A549 (cell line): ENCODE results near the gene DCTN3. TPM values are rescaled to one million over a fixed set of nuclear protein-coding genes. Genes with fewer than 3 reads are reported as not detected.

Experiments used
- ATAC-seq, 2 experiments: fragments of 200-7000 bp in 1 of 2; fragments of >200 bp in 1 of 2; cut with Nextera tagmentation in 1 of 2; cut with Tn5 transposase in 1 of 2; 3 replicates each; pipeline versions ENCODE4 v1.8.0 to v1.9.1; 2018 to 2020; ENCODE audit warnings: mild to moderate bottlenecking in 1 of 2, moderate library complexity in 1 of 2
- CTCF ChIA-PET: fragments of 300-600 bp; sonication (Branson Sonifier 250); formaldehyde crosslinking; extraction: SDS; loops from one replicate; lab custom pipeline; 2021; ENCODE audit warnings: antibody characterized with exemption, inconsistent platforms; lab: Yijun Ruan, JAX
- POLR2A ChIA-PET: fragments of 350-600 bp; formaldehyde crosslinking; extraction: SDS; loops from one replicate; lab custom pipeline; 2021; ENCODE audit warnings: antibody characterized with exemption, inconsistent platforms; lab: Yijun Ruan, JAX
- DNase-seq, 2 experiments: peaks; one replicate each; pipeline versions ENCODE4 v3.0.0 to v3.0.0-alpha.2; 2011 to 2016; ENCODE audit warnings: low read depth in 1 of 2, low spot score in 1 of 2
- FAIRE-seq: peaks from 2 replicates; lab custom pipeline; 2011; peaks lifted over from hg19 to GRCh38; lab: Jason Lieb, UNC
- H3K27ac ChIP-seq, 2 experiments: fragments of >200 bp; sonication (Bioruptor Twin); formaldehyde crosslinking; 3 replicates each; pipeline ENCODE4 v1.5.1; 2016 to 2017
- H3K4me1 ChIP-seq: fragments of >200 bp; sonication (Bioruptor Twin); formaldehyde crosslinking; 3 replicates; pipeline ENCODE4 v1.6.1; 2016
- H3K4me2 ChIP-seq: fragments of >200 bp; sonication (Bioruptor Twin); formaldehyde crosslinking; 3 replicates; pipeline ENCODE4 v1.6.1; 2016
- H3K4me3 ChIP-seq: fragments of >200 bp; sonication (Bioruptor Twin); formaldehyde crosslinking; 3 replicates; pipeline ENCODE4 v1.5.1; 2016
- H3K9me3 ChIP-seq: fragments of >200 bp; sonication (Bioruptor Twin); formaldehyde crosslinking; 3 replicates; pipeline ENCODE4 v1.6.1; 2016
- ATOH8 ChIP-seq: fragments of 250-450 bp; sonication (Bioruptor Pico); IDR thresholded peaks from 2 replicates; pipeline ENCODE4 v1.5.0; 2020; ENCODE audit warnings: low read depth, mild to moderate bottlenecking, moderate library complexity
- BHLHE40 ChIP-seq: IDR thresholded peaks from 2 replicates; pipeline ENCODE4 v1.6.1; 2012; ENCODE audit warnings: low read depth, low read length, inconsistent platforms
- CBX8 ChIP-seq: fragments of 200-600 bp; sonication (generic); IDR thresholded peaks from 2 replicates; pipeline ENCODE4 v1.6.1; 2016
- CHD2 ChIP-seq: fragments of 150-350 bp; IDR thresholded peaks from 2 replicates; pipeline ENCODE4 v1.6.1; 2014; ENCODE audit warnings: low read length; ENCODE audit not compliant: partially characterized antibody
- E2F6 ChIP-seq: IDR thresholded peaks from 2 replicates; pipeline ENCODE4 v1.6.1; 2012; ENCODE audit warnings: low read depth, borderline replicate concordance
- EP300 ChIP-seq, 2 experiments: fragments of >200 bp; sonication (Bioruptor Twin); formaldehyde crosslinking; IDR thresholded peaks; 2 replicates in 1 of 2; 3 replicates in 1 of 2; pipeline ENCODE4 v1.6.1; 2016 to 2017
- ESRRA ChIP-seq: fragments of 150-350 bp; IDR thresholded peaks from 2 replicates; pipeline ENCODE4 v1.6.1; 2014; ENCODE audit warnings: mild to moderate bottlenecking, low read length, borderline replicate concordance
- FOSB ChIP-seq: fragments of 250-450 bp; sonication (Bioruptor Pico); IDR thresholded peaks from 2 replicates; pipeline ENCODE4 v1.5.0; 2020; ENCODE audit warnings: mild to moderate bottlenecking, moderate library complexity
- FOXS1 ChIP-seq: fragments of 250-450 bp; sonication (Bioruptor Pico); IDR thresholded peaks from 2 replicates; pipeline ENCODE4 v1.5.0; 2020; ENCODE audit warnings: mild to moderate bottlenecking, moderate library complexity
- HES2 ChIP-seq: fragments of >200 bp; sonication (Bioruptor Twin); formaldehyde crosslinking; IDR thresholded peaks from 2 replicates; pipeline ENCODE4 v1.6.1; 2016
- HEYL ChIP-seq: fragments of 250-450 bp; sonication (Bioruptor Pico); IDR thresholded peaks from 2 replicates; pipeline ENCODE4 v1.8.0; 2021; ENCODE audit warnings: mild to moderate bottlenecking, moderate library complexity
- HOXB13 ChIP-seq: fragments of 250-450 bp; sonication (Bioruptor Pico); IDR thresholded peaks from 2 replicates; pipeline ENCODE4 v1.5.0; 2020; ENCODE audit warnings: low read depth, mild to moderate bottlenecking, moderate library complexity
- HOXB5 ChIP-seq: fragments of 250-450 bp; sonication (Bioruptor Pico); IDR thresholded peaks from 2 replicates; pipeline ENCODE4 v1.5.0; 2020; ENCODE audit warnings: mild to moderate bottlenecking, moderate library complexity
- JUN ChIP-seq, 2 experiments: fragments of >200 bp; sonication (Bioruptor Twin); formaldehyde crosslinking; IDR thresholded peaks; 2 replicates in 1 of 2; 3 replicates in 1 of 2; pipeline ENCODE4 v1.6.1; 2016 to 2017
- JUNB ChIP-seq: fragments of >200 bp; sonication (Bioruptor Twin); formaldehyde crosslinking; IDR thresholded peaks from 2 replicates; pipeline ENCODE4 v1.6.1; 2016
- MAFK ChIP-seq: fragments of 450-650 bp; IDR thresholded peaks from 2 replicates; pipeline ENCODE4 v1.6.1; 2014; ENCODE audit not compliant: partially characterized antibody
- MAX ChIP-seq: IDR thresholded peaks from 2 replicates; pipeline ENCODE4 v1.6.1; 2012
- NFE2L2 ChIP-seq: fragments of 150-350 bp; conservative IDR thresholded peaks from 2 replicates; pipeline ENCODE4 v1.6.1; 2014; ENCODE audit warnings: low read length
- NPAS2 ChIP-seq: fragments of 250-450 bp; sonication (Bioruptor Pico); IDR thresholded peaks from 2 replicates; pipeline ENCODE4 v1.8.0; 2022; ENCODE audit warnings: mild to moderate bottlenecking, moderate library complexity, borderline replicate concordance
- PHF8 ChIP-seq: fragments of 200-600 bp; sonication (generic); IDR thresholded peaks from 2 replicates; pipeline ENCODE4 v1.6.1; 2016; ENCODE audit warnings: low read depth, mild to moderate bottlenecking, antibody characterized with exemption, moderate library complexity, borderline replicate concordance
- POLR2A ChIP-seq: IDR thresholded peaks from 2 replicates; pipeline ENCODE4 v1.6.1; 2012; ENCODE audit warnings: mild to moderate bottlenecking, low read length
- POLR2AphosphoS2 ChIP-seq: conservative IDR thresholded peaks from 2 replicates; pipeline ENCODE4 v1.6.1; 2012; ENCODE audit warnings: low read length, improper control_type of control experiment, inconsistent platforms
- RAD21 ChIP-seq, 2 experiments: fragments of >200 bp in 1 of 2; sonication (Bioruptor Twin) in 1 of 2; formaldehyde crosslinking in 1 of 2; IDR thresholded peaks in 1 of 2; conservative IDR thresholded peaks in 1 of 2; 2 replicates in 1 of 2; 3 replicates in 1 of 2; pipeline ENCODE4 v1.6.1; 2012 to 2018; ENCODE audit warnings: inconsistent platforms in 1 of 2
- SMC3 ChIP-seq: fragments of >200 bp; sonication (Bioruptor Twin); formaldehyde crosslinking; IDR thresholded peaks from 3 replicates; pipeline ENCODE4 v1.6.1; 2018; ENCODE audit warnings: inconsistent platforms
- SREBF2 ChIP-seq: fragments of 450-650 bp; IDR thresholded peaks from 2 replicates; pipeline ENCODE4 v1.6.1; 2014; ENCODE audit warnings: mild to moderate bottlenecking, moderate library complexity
- TP53 ChIP-seq: fragments of 250-450 bp; sonication (Bioruptor Pico); IDR thresholded peaks from 2 replicates; pipeline ENCODE4 v1.5.0; 2021; ENCODE audit warnings: mild to moderate bottlenecking, moderate library complexity
- USF2 ChIP-seq: fragments of 450-650 bp; IDR thresholded peaks from 2 replicates; pipeline ENCODE4 v1.6.1; 2014; ENCODE audit warnings: antibody characterized with exemption
- ZNF302 ChIP-seq: fragments of 250-450 bp; sonication (Bioruptor Pico); IDR thresholded peaks from 2 replicates; pipeline ENCODE4 v1.9.0; 2021; ENCODE audit warnings: inconsistent platforms, mild to moderate bottlenecking, moderate library complexity
- WGBS: methylation state at CpG from one replicate; pipeline ENCODE4 v1.1.6; 2017; ENCODE audit errors: missing lambda C conversion rate; 5-methylcytosine and 5-hydroxymethylcytosine counted together
- polyA plus RNA-seq, 4 experiments: library from polyadenylated mRNA; depleted of rRNA in 3 of 4; stranded (reverse); fragments of >200 nt; fragmentation: RNase III in 1 of 4; extraction: RNeasy Plus Mini Kit Qiagen cat#74134 plus additional on column Dnase treatment in 1 of 4; gene quantifications; 2 replicates in 3 of 4; 3 replicates in 1 of 4; pipeline ENCODE4 v1.2.3, GENCODE V29; 2011 to 2017

DCTN3 gene
- polyA plus RNA-seq, 2 of the 4 experiments (the other 2 are of a cell fraction) = 74.3 to 92.9 TPM

- ChIA-PET CTCF (interaction anchor here (0.9 to 17.1 kb wide), 7 partner anchors 8 to 197 kb away, joined by 3 to 168 read pairs (median 6); no protein-coding TSS in a partner anchor), POLR2A (no interaction called here)
- TF ChIP-seq HOXB5 = no peak
- no peak for TF ChIP-seq FOXS1 (CRISPR knock-in tag)
- no peak for TF ChIP-seq HEYL (CRISPR knock-in tag)
- TF ChIP-seq NFE2L2 = no peak
- TF ChIP-seq BHLHE40 = no peak
- no peak for TF ChIP-seq ATOH8 (CRISPR knock-in tag)
- TF ChIP-seq MAFK = no peak
- TF ChIP-seq HOXB13 = no peak
- no peak for TF ChIP-seq POLR2AphosphoS2
- TF ChIP-seq CBX8 = no peak
- TF ChIP-seq SREBF2 = no peak
- no peak for TF ChIP-seq HES2
- no peak for TF ChIP-seq EP300 (IDR thresholded peaks at IDR 0.05)
- no peak for TF ChIP-seq NPAS2 (CRISPR knock-in tag)
- Histone ChIP-seq H3K4me2 (no peak overlapping the region), H3K4me1 (peaks cover 20% of the 10 kb centered on the region), H3K9me3 (no peaks in the 10 kb centered on the region), H3K4me3 (no peak overlapping the region), H3K27ac (no peak overlapping the region)
- DNase-seq (no peak), FAIRE-seq (no peak), ATAC-seq (no peak)
- 72% methylated on average over 8 of the region's 8 CpGs for WGBS
Measured at GRCh38 chr9:34575241-34575640, 45.1 kb downstream of the DCTN3 start.

GRCh38 chr9:34574571-34574970 lies 45.7 kb downstream of the DCTN3 start:
- FAIRE-seq (no peak), DNase-seq (no peak), ATAC-seq (no peak)
- TF ChIP-seq POLR2A (no peak), CHD2 (no peak), ZNF302 (CRISPR knock-in tag) (no peak), ESRRA (no peak), PHF8 (no peak), HEYL (CRISPR knock-in tag) (no peak)
- no peaks in the 10 kb centered on the region for H3K9me3 ChIP-seq
- ChIA-PET CTCF (interaction anchor here (1.4 to 17.1 kb wide), 5 partner anchors 11 to 171 kb away, joined by 5 to 168 read pairs (median 22); no protein-coding TSS in a partner anchor), POLR2A (no interaction called here)
- no peak overlapping the region for H3K27ac ChIP-seq
- WGBS = 88% methylated on average over 12 of the region's 12 CpGs
- H3K4me3 ChIP-seq = no peak overlapping the region
- peaks cover 20% of the 10 kb centered on the region for H3K4me1 ChIP-seq
- H3K4me2 ChIP-seq = no peak overlapping the region

- peaks cover 20% of the 10 kb centered on the region for H3K4me1 ChIP-seq
- 87% methylated on average over 14 of the region's 17 CpGs for WGBS
- ChIA-PET CTCF (interaction anchor here (1.4 to 17.1 kb wide), 4 partner anchors 18 to 170 kb away, joined by 5 to 168 read pairs (median 74); no protein-coding TSS in a partner anchor), POLR2A (no interaction called here)
- 0 out of 6 replicates have a peak overlapping the region, but pooled peaks of 1 of the 2 experiments have one; percentile 20 for H3K27ac ChIP-seq
- FAIRE-seq (no peak), DNase-seq (no peak), ATAC-seq (no peak)
- H3K9me3 ChIP-seq = no peaks in the 10 kb centered on the region
- no peak overlapping the region for H3K4me3 ChIP-seq
- TF ChIP-seq FOSB (CRISPR knock-in tag) (no peak), TP53 (no peak), JUNB (no peak), SREBF2 (no peak), RAD21 (conservative IDR thresholded peaks at IDR 0.05 in 1 of 2, IDR thresholded peaks at IDR 0.05 in 1 of 2) (no peak), USF2 (no peak), MAX (no peak), POLR2A (no peak), JUN (IDR thresholded peaks at IDR 0.05) (no peak), E2F6 (no peak), SMC3 (no peak)
- no peak overlapping the region for H3K4me2 ChIP-seq
Measured at GRCh38 chr9:34573599-34574325, 46.5 kb downstream of the DCTN3 start.
